GM15510 (cell line): ENCODE measurements around the gene MMP27.

Experiments
- POLR2A ChIP-seq: IDR thresholded peaks from 3 replicates; pipeline ENCODE4 v1.6.1; 2011; ENCODE audit warnings: borderline replicate concordance; ENCODE audit not compliant: insufficient read length; ENCODE audit errors: extremely low read depth

The MMP27 gene

DNA sequence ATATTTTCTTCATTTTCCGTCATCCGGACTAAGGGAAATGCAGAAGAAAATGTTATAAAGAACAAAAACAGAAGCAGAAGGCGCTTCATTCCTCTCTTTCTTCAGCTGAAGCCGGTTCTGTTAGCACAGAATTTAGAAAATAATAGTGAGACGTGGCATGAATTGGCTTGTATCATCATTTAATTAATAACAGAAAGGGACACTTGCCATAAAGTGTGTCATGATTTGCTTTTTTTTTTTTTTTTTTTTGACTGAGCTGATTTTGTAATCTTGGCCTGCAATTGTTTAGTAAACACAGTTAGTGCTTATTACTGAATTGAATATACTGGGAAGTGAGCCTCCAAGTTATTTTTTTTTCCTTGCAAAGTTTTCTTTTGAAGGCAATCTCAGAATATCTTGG, at the start of gene MMP27:
Gene MMP27, minus strand, starts transcription at position 144 of the 400 bp plus-strand sequence. Its CDS starts 55 bp downstream, at position 89.
- no peak for TF ChIP-seq POLR2A

DNA sequence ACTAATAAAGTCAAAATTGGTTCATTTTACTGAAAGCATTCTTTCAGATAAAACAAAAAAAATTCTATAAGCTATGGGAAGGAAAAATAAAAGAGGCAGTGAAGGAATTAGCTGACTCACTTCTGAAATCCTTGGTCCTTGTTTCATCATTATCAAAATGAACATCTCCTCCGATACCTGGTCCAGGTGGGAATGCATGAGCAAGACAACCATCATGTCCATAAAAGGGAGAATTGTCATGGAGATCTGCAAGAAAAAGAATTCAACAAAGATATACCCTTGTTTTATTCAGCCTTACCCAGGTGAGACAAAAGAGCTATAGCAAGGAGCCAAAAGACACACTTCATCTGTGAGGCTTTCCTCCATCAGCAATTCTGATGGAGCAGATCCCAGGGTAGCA, 47.7 kb upstream of the MMP27 start:
- TF ChIP-seq POLR2A: no peak

DNA sequence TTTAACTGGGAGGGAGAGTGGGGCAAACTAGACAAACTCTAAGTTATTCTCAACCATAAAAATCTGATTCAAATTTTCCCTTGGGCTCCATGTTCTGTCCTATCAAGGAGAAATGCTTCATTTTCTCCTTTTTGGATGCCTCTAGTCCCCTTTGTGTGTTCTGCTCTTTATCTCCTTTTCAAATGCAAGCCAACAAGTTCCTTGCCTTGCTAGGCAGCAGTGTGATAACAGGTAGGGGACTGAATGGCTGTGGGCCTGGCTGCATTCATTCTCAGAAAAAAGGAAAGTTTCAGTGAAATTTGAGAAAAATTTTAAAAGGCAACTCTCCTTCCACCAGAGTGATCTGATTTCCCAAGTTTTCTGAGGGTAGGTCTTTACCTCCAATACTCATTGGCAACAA, 46.1 kb upstream of the MMP27 start:
- no peak for TF ChIP-seq POLR2A

DNA sequence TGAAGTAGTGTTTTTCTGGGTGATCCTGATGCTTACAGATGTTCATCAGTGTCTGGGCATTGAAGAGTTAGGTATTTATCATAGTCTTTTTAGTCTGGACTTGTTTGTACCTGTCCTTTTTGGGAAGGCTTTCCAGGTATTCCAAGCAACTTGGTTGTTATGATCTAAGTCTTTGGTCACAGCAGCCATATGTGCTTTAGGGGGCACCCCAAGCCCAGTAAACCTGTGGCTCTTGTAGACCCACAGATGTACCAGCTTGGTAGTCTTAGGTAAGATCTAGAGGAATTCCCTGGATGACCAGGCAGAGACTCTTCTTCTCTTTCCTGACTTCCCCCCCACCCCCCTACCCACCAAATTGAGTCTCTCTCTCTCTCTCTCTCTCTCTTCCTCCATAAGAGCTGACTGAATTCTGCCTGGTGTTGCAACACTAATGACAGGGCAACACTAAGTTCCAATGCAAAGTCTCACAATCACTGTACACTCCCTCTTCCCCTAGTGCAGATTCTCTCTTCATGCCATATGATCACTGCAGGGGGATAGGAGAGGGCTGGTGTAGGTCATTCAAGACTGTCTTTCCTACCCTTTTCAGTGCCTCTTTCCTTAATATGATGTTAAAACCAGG, 43.6 kb upstream of the MMP27 start:
- TF ChIP-seq POLR2A: no peak

GRCh38 chr11:102734650-102735049, 29.1 kb upstream of the MMP27 start:
- no peak for TF ChIP-seq POLR2A

GRCh38 chr11:102733232-102733875, 27.8 kb upstream of the MMP27 start:
- no peak for TF ChIP-seq POLR2A

- TF ChIP-seq POLR2A: no peak
Observed at GRCh38 chr11:102729849-102730815, 24.6 kb upstream of the MMP27 start.

DNA sequence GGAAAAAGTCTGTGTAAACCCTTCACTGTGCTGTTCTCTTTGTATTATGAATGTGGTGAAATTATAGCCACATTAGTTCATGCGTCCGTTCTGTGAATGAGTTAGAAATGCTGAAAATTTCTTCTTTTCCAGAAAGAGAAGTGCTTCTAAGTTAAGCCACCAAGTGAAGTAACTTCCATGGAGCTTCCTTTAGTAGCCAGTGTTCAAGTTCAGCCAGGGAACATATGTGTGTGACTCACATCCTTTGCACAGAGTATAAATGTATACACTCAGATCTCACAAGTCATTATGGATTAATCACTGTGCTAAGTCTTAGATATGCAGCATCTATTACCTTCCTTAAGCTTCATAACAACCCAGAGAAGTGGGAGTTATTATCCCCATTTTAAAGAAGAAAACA, 22.3 kb upstream of the MMP27 start:
- TF ChIP-seq POLR2A: no peak

DNA sequence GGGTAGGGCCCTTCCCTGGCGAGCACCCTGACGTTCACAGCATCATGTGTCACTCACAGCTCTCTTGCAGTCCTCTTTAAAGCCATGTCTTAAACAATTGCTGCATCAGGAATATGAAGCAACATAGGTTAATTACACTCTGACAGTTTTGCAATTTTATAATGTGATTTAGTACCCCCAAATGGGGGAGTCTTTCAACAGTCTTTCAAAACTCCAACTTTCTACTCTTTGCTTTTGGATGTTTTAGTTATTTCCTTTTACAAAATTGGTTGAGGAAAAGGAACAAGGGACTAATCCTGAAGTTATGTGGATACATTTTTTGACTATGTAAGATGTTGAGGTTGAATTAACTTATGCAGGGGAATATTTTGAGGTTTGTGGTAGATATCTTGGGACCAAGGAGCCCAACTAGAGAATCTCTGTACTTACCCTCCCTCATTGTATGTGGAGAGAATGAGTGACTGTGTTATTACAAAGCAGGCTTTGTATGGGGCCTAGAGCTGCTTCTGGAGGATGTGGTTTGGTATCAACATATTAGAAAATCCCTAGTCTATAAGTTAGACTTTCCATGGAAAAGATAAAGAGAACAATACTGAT, 19.4 kb upstream of the MMP27 start, which contains the start of gene MMP8:
Gene MMP8, minus strand, starts transcription at position 51 of the 597 bp plus-strand sequence. CDS start 99 bp downstream, outside the sequence.
- TF ChIP-seq POLR2A: no peak

GRCh38 chr11:102722821-102723220, 17.3 kb upstream of the MMP27 start:
- no peak for TF ChIP-seq POLR2A

DNA sequence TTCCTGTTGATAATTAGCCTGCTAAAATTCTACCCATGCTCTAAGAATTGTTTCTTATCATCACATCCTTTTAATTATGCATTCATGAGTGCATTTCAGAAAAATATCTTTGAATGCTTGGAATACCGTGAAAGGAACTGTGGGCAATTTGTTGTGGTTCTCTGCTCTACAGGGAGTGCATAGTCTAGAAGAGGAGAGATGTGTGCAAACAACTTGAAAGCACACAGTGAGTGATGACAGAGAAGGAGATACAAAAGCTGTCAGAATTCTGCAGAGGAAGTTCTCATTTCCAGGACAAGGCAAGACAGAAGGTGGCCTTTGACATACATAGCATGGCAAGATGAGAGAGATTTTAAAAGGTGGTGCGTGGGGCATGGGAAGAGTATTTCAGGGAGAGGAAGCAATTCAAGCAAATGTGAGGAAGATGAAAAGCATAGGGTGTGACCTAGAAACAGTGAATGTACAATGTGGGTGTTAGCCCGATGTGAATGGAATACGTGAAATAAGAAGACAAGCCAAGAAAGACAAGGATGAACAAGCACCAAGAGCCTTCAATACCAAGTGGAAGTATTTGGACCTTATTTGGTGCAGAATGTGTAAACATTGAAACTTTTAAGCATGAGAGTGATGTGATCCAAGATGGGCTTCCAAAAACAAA, 14.2 kb upstream of the MMP27 start:
- TF ChIP-seq POLR2A: no peak

DNA sequence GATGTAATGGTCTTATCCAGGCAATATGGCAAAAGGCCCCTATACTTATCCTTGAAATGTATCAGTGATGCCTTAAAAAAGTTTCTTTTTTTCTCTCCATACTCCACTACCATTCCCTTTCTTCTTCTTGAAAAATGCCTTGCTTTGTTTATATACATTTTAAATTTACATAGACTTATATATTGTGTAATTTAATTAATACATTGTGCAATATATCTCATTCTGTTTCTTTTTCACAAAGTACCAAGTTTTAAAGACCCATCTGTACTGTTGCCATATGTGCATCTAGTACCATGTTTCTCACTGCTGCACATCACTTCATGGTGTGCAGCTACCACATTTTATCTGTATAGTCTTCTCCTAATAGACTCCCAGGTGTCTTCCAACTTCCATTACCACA, 11.7 kb upstream of the MMP27 start:
- no peak for TF ChIP-seq POLR2A

GRCh38 chr11:102716527-102716926, 11.0 kb upstream of the MMP27 start:
- TF ChIP-seq POLR2A: no peak

DNA sequence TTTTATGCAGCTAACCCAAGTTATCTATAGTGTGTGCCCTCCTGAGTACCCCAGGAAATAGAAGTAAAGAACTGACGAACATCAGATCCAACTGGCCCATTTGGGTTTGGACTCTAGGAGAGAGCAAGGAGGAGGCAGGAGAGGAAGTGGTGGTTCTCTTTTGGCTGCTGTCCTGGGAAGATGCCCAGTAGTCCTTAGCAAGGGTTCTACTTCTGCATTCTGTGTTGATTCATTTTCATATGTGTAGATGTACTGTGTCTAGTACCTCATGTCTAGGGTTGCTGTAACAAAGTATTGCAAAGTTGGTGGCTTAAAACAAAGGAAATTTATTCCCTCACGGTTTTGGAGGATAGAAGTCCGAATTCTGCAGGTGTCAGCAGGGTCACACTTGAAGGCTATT, 6.6 kb upstream of the MMP27 start:
- no peak for TF ChIP-seq POLR2A

DNA sequence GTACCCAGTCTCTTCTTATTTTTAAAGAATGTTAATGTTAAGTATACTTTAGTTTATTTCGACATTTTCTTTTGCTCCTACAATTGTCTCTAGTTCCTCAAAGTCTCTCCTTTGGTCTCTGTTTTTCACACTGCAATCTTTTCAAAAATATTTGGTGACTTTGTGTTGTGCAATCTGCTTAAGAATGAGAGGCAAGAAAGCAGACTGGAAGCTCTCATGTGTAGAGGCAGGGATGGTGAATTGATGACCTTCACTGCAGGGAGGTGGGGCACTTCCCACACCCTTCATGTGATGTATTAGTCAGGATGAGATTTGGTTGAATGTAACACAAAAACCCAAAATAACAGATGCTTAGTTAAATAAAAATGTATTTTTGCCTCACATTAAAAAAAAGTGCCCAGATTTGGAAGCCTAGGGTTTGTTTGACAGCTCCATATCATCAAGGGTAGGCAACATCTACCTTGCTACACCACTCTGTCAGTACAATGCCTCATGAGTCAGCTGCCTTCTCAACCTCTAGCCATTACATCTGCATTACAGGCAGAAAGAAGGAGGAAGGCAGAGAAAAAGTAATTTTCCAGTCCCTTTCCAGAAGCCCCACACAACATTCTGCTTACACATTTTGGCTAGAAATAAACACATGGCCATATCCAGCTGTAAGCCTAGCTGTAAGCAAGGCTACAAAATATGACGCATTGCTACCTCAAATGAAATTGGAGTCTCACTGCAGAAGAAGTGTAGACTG, 3.8 kb upstream of the MMP27 start:
- no peak for TF ChIP-seq POLR2A

- no peak for TF ChIP-seq POLR2A
Observed at GRCh38 chr11:102708654-102709053, 3.1 kb upstream of the MMP27 start.
